ENCODE measurements around the gene KCND2.

DNA sequence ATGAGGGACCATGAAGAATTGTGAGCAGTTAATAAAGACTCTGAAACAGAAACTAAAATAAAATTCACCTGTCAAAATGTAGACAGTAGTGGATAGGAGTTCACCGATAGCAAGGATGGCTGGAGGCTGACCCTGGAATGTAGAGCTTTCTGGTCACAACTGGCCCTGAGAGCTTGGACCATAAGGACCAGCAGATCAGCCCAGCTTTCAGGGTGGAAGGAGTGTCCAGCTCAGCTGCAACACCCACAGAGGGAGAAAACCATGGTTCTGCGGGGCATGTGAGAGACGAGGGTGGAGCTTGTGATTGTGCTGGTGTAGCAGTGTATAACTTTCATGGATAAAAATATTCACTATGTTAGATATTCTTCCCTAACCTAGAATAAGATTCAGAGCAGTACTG lies 199.9 kb downstream of the KCND2 start:
- TF ChIP-seq POLR2A (IDR thresholded peaks at IDR 0.05): no peak
- TF ChIP-seq, protein P1, sequence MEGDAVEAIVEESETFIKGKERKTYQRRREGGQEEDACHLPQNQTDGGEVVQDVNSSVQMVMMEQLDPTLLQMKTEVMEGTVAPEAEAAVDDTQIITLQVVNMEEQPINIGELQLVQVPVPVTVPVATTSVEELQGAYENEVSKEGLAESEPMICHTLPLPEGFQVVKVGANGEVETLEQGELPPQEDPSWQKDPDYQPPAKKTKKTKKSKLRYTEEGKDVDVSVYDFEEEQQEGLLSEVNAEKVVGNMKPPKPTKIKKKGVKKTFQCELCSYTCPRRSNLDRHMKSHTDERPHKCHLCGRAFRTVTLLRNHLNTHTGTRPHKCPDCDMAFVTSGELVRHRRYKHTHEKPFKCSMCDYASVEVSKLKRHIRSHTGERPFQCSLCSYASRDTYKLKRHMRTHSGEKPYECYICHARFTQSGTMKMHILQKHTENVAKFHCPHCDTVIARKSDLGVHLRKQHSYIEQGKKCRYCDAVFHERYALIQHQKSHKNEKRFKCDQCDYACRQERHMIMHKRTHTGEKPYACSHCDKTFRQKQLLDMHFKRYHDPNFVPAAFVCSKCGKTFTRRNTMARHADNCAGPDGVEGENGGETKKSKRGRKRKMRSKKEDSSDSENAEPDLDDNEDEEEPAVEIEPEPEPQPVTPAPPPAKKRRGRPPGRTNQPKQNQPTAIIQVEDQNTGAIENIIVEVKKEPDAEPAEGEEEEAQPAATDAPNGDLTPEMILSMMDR (IDR thresholded peaks at IDR 0.05): no peak
- no peak for TF ChIP-seq EP300 (IDR thresholded peaks at IDR 0.05)

All from tibial nerve (tissue), 4 donors.